Peyer's patch (tissue), 4 donors: ENCODE data around the gene ACTN4.

ENCODE experiments used
- CTCF ChIP-seq, 6 experiments: fragments of 450-650 bp in 4 of 6; fragments of 200-600 bp in 2 of 6; sonication (generic) in 1 of 6; IDR thresholded peaks; one replicate each; pipeline ENCODE4 v1.5.1; 2017 to 2019; ENCODE audit warnings: antibody characterized with exemption in 6 of 6, mild to moderate bottlenecking in 3 of 6, moderate library complexity in 1 of 6
- POLR2A ChIP-seq, 2 donors: fragments of 450-650 bp; IDR thresholded peaks; one replicate each; pipeline ENCODE4 v1.5.1; 2017; ENCODE audit warnings: antibody characterized with exemption in 2 of 2, mild to moderate bottlenecking in 2 of 2, moderate library complexity in 2 of 2

DNA sequence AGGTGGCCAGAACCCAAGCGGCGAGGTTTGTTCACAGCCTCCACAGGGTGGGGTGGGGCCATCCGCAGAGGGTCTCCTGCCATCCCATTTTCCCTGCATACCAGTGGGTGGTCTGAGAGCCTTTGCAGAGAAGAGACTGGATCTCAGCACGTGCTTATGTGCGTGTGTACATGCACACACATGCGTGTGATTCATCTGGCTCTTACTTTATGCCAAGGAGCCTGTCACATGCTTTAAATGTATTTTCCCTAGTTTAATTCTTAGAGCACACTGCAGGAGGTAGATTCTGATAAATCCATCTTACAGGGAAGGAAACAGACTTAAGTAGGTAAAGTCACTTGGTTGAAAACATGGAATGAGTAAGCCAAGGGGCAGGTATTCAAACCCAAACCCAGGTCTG, 49.7 kb downstream of the ACTN4 start:
- no peak for TF ChIP-seq CTCF (IDR thresholded peaks at IDR 0.05)
- TF ChIP-seq POLR2A (IDR thresholded peaks at IDR 0.05) = no peak
